ENCODE measurements around the gene ACSL3. TPM values are rescaled to one million over a fixed set of nuclear protein-coding genes. Genes with fewer than 3 reads are reported as not detected.
A peak's percentile ranks its signal among the peaks of the same experiment; 100 is the strongest.

Gene ACSL3
- total and polyA plus RNA-seq, 2 experiments from 2014 or later: 108 to 148 TPM

GRCh38 chr2:222871291-222871690 is 10.5 kb downstream of the ACSL3 start:
- Histone ChIP-seq H3K9me3 (ENCODE audit: low read depth) (no peaks in the 10 kb centered on the region), H3K36me3 (no peaks in the 10 kb centered on the region), H3K27ac (no peak overlapping the region), H3K4me1 (ENCODE audit: low read depth) (peaks cover 24% of the 10 kb centered on the region), H3K4me3 (no peak overlapping the region), H3K27me3 (no peaks in the 10 kb centered on the region)
- TF ChIP-seq CTCF (IDR thresholded peaks at IDR 0.05; ENCODE audit: low read depth, low read length): no peak
- DNase-seq (ENCODE audit: low read depth in 1 of 2, low spot score in 1 of 2): no peak

- H3K4me1 ChIP-seq (ENCODE audit: low read depth): peaks cover 31% of the 10 kb centered on the region
- no peak overlapping the region for H3K27ac ChIP-seq
- no peaks in the 10 kb centered on the region for H3K27me3 ChIP-seq
- H3K4me3 ChIP-seq: no peak overlapping the region
- H3K36me3 ChIP-seq: no peaks in the 10 kb centered on the region
- no peak for TF ChIP-seq CTCF (IDR thresholded peaks at IDR 0.05; ENCODE audit: low read depth, low read length)
- no peak for DNase-seq (ENCODE audit: low read depth in 1 of 2, low spot score in 1 of 2)
- H3K9me3 ChIP-seq (ENCODE audit: low read depth): no peaks in the 10 kb centered on the region
Observed at GRCh38 chr2:222872551-222872950, 11.7 kb downstream of the ACSL3 start.

- no peak for DNase-seq (ENCODE audit: low read depth in 1 of 2, low spot score in 1 of 2)
- H3K9me3 ChIP-seq (ENCODE audit: low read depth): no peaks in the 10 kb centered on the region
- no peak overlapping the region for H3K4me3 ChIP-seq
- no peak overlapping the region for H3K27ac ChIP-seq
- peaks cover 29% of the 10 kb centered on the region for H3K4me1 ChIP-seq (ENCODE audit: low read depth)
- no peaks in the 10 kb centered on the region for H3K27me3 ChIP-seq
- no peak for TF ChIP-seq CTCF (IDR thresholded peaks at IDR 0.05; ENCODE audit: low read depth, low read length)
- H3K36me3 ChIP-seq: no peaks in the 10 kb centered on the region
Observed at GRCh38 chr2:222875482-222875881, 14.6 kb downstream of the ACSL3 start.

GRCh38 chr2:222876947-222877346 is 16.1 kb downstream of the ACSL3 start:
- Histone ChIP-seq H3K27me3 (no peaks in the 10 kb centered on the region), H3K27ac (peak overlapping the region; percentile 4), H3K4me1 (ENCODE audit: low read depth) (peaks cover 21% of the 10 kb centered on the region), H3K36me3 (no peaks in the 10 kb centered on the region), H3K9me3 (ENCODE audit: low read depth) (no peaks in the 10 kb centered on the region), H3K4me3 (no peak overlapping the region)
- no peak for TF ChIP-seq CTCF (IDR thresholded peaks at IDR 0.05; ENCODE audit: low read depth, low read length)
- DNase-seq (ENCODE audit: low read depth in 1 of 2, low spot score in 1 of 2): no peak

- Histone ChIP-seq H3K27me3 (no peaks in the 10 kb centered on the region), H3K27ac (peak overlapping the region; percentile 7), H3K4me3 (no peak overlapping the region), H3K4me1 (ENCODE audit: low read depth) (peaks cover 21% of the 10 kb centered on the region), H3K36me3 (no peaks in the 10 kb centered on the region), H3K9me3 (ENCODE audit: low read depth) (no peaks in the 10 kb centered on the region)
- no peak for DNase-seq (ENCODE audit: low read depth in 1 of 2, low spot score in 1 of 2)
- TF ChIP-seq CTCF (IDR thresholded peaks at IDR 0.05; ENCODE audit: low read depth, low read length): no peak
Observed at GRCh38 chr2:222877556-222878300, 16.9 kb downstream of the ACSL3 start.
